GM19467 (cell line): ENCODE data around the gene AARS2.

ENCODE experiments used
- ATAC-seq: cut with Tn5 transposase; IDR thresholded peaks from one replicate; pipeline ENCODE4 v1.9.1; 2021; ENCODE audit warnings: mild to moderate bottlenecking, moderate library complexity; ENCODE audit not compliant: unreplicated experiment

AARS2 gene

DNA sequence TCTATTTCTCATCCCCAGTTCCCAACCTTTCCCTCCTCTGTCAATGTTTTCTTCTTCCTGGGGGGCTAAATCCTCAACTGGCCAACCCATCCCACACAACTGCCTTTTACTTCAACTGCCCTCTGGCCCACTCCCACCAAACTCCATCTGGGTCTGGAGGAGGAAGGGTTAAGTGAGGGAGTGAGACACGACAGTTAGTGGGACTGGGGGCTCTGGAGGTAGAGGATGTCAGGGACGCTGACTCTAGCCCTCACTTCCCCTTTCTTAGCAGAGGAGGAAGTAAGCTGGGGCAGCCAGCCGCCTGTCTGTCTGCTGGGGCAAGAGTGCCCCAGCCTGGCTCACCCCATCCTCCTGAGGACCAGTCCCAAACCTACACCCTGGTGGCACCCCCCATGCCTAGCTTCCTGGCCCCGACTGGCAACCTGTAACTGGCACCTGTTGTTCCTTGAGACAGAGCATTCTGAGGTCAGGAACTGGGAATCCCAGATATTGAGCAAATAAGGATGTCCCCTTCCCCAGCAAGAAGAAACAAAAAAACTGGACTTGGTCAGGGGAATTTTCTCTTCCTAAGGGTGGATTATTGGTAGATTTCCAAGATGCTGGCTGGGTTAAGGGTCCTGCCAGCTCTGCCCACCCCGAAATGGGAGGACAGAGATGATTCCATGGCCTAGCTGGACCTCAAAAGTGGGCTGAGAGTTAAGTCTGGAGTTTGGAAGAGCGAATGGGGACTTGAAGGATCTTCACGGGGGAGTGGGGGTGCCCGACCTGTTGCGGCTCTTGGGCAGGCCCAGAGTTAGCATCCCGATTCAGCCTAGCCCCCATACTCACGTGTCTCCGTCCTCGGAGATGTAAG lies 48.8 kb downstream of the AARS2 start:
- no peak for ATAC-seq

- ATAC-seq: no peak
Observed at GRCh38 chr6:44263354-44264100, 49.6 kb downstream of the AARS2 start.

DNA sequence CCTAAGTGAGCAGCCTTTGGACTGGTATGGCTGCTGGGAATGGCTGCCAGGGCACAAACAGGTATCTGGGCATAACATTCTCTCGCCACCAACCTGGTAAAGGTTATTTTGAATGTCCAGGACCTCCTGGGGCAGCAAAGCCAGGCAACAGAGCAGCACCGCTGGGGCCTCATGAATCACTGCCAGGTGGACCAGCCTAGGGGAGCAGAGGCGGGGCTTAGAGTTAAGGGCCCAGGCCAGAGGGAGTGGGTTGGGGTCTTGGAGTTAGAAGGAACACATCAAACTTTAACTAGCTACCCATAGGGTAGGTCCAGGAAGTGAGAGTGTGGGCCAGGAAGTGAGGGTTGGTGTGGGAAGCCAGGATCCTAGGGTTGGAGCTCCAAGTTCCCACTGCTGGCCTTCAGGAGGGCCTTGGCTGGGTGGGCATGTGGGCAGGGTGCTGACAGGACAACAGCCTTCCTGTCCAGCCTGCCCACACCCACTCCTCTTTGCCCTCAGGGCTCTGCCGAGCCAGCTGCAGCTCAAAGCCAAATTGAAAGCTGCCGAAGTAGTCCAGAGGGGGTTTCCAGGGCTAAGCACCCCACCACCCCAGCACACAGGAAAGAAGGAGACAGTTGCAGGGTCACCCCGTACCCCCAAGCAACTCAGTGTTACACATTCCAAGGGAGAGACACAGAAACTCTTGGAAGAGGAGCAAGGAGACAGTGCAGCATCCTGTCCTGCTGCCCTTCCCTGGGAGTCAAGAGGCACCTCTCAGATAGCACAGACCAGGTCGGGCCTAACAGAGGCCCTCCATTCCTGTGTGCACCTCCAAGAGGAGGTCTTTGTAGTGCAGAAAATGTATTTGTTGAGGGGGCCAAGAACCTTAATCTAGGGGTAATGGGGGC lies 50.4 kb downstream of the AARS2 start:
- no peak for ATAC-seq

- no peak for ATAC-seq
Observed at GRCh38 chr6:44261581-44261980, 51.6 kb downstream of the AARS2 start.

DNA sequence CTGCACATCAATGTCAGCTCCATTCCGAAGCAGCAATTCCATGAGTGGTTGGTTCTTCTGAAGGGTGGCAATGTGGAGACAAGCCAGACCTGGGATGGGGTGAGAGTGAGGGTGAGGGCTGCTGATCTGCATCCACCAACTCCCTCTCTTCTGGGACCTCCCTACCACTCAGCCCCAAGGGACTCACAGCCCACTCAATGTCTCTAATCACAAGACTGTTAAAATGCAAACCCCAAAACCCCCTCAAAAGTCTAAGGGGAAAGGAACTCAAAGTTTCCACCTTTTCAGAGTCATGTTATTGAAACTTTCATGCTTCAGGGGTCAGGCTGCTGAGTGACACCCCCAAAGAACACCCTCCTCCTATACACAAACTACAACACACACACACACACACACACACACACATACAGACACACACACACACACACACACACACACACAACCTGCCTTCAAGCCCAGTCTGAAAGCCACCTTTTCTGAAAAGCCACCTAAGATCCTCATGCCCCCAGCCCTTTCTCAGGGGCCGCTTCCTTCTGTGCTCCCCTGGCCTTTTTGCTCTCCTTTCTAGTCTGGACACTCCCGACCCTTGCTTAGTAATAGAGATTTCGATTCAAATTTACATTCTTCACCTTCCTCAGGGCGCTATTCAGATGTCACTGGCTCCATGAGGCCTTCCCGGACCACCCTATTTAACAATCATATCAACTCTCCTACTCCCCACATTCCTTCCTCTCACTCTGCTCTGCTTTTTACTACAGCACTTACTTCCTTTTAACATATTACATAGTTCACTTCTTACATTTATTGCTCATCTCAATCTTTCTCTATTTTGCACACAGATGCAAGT lies 52.5 kb downstream of the AARS2 start:
- ATAC-seq: no peak

- ATAC-seq: no peak
Observed at GRCh38 chr6:44260011-44260410, 53.1 kb downstream of the AARS2 start.

GRCh38 chr6:44258921-44259320 lies 54.2 kb downstream of the AARS2 start:
- no peak for ATAC-seq

DNA sequence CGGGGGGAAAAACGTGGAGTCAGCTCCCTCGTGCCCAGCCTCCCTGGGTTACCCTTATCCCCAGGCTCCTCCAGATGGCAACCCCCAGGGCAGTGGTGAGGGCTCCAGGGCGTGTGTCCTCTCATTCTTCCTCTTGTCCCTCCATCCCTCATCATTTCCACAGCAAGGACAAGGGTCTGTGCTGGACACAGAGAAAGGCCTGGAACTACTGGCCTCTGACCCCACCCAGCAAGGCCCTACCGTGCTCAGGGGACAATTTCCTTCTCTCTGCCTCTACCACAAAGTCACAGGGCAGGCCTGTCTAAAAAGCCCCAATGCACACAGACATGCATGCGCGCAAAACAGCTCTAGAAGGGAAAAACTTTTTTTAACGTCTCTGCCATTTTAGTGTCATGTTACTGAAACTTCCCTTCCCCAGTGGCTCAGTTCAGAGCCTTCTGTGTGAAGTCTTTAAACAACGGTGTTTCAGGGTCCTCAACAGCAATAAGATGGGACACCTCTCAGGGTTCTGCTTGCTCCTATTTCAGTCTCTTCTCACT lies 54.8 kb downstream of the AARS2 start:
- no peak for ATAC-seq

DNA sequence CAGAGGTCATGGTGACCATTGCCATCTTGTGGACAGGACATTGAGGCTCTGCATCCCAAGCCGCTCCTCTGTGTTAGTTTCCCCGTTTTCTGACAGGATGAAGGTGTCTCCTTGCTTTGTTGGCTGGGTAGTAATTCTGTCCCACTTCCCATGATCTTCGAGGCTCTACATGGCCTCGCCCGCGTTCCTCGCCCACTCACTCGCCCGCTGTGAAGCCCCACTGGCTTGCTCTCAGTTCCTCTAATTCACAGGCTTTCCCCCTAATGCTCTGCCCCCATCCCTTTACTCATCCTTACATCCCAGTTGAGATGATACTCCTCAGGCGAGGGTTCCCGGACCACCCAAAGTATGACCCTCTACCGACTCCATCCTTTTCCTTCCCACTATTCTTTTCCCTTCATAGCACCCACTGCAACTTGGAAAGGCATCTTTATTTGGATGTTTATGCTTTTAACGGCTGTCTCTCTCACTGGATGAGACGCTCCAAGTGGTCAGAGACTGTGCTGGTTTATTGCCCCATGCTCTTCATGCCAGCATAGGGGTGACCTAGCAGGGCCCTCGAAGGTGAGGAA lies 55.3 kb downstream of the AARS2 start:
- peak; percentile 7 for ATAC-seq

DNA sequence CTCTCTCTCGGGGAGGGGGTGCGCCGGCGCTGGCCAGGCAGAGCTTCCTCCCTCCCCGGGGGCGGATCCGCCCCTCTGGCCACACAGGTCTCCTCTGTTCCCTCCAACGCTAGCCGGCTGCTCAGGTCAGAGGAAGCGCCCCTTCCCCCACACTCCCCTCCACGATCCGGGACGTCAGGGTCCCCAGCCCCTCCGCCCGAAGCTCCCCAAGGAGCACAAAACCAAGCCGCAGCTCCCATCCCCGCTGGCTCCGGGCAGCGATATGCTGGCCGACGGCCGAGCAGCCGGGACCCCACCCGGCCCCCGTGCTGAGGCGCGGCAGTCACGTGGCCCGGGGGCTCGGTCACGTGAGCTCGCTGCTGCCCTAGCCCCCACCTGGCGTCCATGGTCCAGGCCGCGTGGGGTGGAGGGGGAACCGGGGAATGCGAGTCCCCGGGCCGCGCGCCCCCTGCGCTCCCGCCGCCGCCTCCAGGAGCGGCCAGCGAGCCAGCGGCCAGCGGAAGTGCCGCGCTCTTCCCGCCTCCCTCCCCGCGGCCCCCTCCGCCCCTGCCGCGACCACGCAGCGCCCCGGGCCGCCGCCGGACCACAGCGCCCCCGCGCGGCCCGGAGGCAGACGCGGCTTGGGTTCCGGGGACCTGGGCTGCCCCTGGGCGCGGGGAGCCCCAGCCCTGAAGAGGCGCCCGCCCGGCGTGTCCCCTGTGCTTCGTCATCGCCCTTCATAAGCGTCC lies 56.0 kb downstream of the AARS2 start, which contains the start of gene SLC35B2:
Gene SLC35B2 (minus strand): TSS at position 504 of the 728 bp plus-strand sequence. CDS start 118 bp downstream, at position 386.
- ATAC-seq: peak; percentile 44

DNA sequence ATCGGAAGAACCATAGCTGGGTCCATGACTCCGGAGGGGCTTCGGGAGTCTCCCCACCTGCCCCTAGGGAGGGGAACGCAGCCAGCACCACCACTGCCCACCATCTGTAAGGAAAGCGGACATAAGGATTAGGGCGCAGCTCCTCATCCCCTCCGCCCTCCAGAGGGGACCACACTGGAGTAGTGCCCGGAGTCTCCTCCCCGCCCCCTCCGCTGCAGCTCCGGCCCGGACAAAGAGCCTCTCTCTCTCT lies 56.4 kb downstream of the AARS2 start:
- no peak for ATAC-seq

GRCh38 chr6:44255871-44256774 lies 57.0 kb downstream of the AARS2 start:
- no peak for ATAC-seq

DNA sequence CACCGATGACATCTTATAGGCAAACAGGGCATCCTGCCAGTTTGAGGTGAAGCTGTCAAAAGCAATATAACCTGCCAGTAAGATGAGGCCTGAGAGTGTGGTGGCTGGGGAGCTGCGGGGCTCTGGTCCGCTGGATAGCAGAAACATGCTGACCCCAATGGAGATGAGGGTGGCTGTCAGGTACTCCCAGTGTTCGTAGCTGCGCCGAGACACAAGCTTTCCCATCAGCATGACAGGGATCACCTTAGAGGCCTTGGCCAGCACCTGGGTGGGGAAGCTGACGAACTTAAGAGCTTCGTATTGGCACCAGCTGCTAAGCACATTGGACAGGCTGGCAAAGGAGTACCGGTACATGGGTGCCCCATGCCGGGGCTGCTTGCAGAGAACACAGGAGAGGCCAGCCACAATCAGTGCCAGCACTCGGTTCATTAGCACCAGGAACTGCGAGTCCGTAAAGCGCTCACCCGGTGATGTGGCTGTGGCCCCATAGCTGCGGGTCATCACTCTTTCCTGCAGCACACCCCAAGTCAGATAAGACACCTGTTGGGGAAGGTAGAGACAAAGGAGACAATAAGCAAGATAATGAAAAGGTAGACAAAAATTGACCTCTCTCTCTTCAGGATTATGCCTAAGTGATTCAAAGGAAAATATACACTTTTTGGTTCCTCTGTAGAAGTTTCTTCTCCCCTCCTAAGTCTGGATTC lies 57.9 kb downstream of the AARS2 start:
- no peak for ATAC-seq

GRCh38 chr6:44254191-44255104 lies 58.7 kb downstream of the AARS2 start:
- ATAC-seq: no peak

DNA sequence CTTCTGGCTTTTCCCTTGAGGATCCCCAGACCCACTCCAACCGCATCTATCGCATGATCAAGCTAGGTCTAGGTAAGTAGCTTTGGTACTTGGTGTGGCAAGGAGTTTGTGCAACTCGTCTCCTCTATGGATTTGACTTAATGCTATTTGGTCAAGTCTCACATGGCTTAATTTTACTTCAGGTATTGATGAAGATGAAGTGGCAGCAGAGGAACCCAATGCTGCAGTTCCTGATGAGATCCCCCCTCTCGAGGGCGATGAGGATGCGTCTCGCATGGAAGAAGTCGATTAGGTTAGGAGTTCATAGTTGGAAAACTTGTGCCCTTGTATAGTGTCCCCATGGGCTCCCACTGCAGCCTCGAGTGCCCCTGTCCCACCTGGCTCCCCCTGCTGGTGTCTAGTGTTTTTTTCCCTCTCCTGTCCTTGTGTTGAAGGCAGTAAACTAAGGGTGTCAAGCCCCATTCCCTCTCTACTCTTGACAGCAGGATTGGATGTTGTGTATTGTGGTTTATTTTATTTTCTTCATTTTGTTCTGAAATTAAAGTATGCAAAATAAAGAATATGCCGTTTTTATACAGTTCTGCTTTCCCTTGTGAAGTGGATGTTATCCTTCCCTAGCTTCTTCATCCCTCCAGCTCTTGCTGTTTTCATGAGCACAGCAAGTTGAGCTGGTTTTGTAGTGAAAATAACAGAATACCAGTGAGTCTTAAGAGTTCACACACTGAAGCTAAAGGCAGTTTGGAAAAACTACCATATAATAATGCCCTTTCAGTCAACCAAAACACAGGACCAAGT lies 59.6 kb downstream of the AARS2 start:
- no peak for ATAC-seq
